GM18517 (cell line): ENCODE results near the gene NFASC.

Source experiments
- ATAC-seq: cut with Tn5 transposase; IDR thresholded peaks from one replicate; pipeline ENCODE4 v1.9.1; 2021; ENCODE audit warnings: mild to moderate bottlenecking, moderate library complexity; ENCODE audit not compliant: unreplicated experiment

The NFASC gene

DNA sequence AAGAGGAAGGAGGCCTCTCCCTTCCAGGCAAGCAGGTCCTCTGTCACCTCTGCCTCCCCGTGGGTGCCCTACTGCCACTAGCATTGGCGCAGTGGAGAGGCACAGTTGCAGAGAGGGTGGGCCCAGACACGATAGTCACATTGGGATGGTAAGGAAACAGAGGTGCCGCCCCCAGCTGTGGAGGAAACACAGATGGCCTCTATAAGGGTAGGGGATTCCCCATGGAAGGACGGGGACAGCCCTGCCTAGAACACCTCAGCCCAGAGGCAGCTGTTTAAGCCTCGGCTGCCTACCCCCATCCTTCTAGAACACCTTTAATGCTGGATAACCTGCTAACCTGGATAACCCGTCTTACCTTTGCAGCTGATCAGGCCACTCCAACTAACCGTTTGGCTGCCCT, 106.7 kb downstream of the NFASC start:
- no peak for ATAC-seq

DNA sequence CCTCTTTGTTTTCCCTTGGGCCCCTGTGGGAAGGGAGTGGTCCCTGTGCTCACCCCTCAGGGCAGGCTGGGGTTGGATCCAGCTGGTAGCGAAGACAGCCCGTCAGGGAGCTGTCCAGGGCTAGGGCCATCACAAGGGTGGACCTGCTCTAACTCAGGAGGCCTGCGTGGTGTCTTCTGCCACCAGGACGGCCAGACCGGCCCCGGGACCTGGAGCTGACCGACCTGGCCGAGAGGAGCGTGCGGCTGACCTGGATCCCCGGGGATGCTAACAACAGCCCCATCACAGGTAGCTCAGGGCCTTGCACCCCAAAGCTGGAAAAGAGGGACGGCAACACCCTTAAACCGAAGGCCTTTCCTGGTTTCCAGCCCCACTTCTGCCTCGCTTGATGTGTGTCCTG, 108.1 kb downstream of the NFASC start:
- no peak for ATAC-seq

DNA sequence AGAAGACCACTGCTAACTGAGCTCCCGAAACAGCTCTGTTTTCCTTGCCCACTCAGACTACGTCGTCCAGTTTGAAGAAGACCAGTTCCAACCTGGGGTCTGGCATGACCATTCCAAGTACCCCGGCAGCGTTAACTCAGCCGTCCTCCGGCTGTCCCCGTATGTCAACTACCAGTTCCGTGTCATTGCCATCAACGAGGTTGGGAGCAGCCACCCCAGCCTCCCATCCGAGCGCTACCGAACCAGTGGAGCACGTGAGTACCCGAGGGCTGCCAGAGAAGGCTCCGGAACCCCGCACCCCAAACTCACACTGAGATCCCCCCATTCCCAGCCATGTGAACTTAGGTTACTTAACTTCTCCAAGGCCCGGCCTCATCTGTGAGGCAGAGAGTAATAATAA, 108.6 kb downstream of the NFASC start:
- no peak for ATAC-seq

DNA sequence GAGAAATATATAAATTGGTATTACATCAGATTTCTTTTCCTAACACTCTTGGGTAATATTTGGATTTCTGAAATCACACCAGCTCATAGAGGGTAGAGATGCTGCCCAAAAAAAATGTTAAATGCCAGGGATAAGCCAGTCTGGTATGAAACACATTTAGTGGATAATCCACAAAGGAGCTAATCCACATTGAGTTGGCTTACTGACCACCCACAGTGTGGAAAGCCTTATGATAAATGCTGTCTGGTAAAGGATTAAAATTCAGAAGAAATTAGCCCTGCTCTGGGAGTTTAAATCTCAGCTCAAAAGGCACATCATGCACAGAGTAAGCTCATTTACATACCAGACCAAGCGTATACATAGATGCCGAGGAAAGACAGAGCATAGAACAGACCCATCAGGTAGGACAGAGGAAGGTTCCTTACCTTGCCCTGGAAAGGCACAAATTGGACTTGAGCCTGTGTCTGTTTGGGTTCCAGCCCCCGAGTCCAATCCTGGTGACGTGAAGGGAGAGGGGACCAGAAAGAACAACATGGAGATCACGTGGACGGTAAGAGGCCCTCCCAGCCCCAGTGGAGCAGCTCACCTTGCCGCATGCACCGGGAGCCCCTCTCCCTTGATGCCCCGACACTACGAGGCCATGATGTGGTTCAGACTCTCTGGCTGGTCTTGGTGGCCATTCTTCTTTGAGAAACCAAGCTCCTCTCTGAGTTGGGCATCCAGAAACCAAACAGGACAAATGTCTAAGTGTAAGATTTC, 109.4 kb downstream of the NFASC start:
- ATAC-seq: no peak

DNA sequence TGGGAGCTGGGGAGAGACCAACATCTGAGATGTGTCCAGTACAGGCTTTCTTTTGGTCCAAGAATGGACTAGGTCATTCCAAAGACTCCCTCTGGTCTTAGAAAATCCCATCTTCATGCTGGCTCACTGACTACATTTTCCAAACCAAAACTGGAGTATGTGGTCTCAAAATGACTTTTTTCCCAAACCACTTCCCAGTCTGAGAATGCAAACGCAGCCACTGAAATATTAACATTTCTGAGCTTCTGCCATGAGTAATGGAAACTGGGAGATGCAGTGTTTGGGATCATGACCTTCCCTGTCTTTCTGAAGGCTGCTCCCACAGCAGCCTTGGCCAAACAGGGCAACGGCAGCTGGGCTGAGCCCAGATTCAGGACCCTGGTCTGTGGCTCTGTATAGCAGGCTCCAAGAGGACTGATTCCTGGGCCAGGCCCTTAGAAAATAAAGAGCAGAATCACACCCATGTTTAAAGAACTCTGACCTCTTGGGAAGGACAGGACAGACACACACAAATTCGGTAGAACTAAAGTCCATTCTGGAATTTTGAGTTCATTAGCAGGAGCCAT, 110.3 kb downstream of the NFASC start:
- no peak for ATAC-seq

DNA sequence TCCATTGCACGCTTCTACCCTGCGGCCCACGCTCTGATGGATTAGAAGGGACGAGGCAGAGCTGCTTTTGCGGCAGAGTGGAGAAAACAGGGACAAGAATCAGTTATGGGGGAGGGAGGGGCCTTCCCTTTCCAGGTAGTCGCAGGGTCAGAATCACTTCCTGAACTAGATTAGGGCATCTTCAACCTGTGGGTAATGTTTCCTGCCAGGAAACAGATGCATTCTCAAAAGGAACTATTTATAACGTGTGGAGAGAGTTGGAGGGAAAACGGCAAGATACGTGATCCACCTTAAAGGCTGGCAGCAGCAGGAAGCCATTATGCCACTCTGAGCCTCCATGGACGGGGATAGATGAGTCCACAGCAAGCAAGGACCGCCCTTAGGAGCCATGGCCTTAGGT, 112.5 kb downstream of the NFASC start:
- ATAC-seq: no peak

DNA sequence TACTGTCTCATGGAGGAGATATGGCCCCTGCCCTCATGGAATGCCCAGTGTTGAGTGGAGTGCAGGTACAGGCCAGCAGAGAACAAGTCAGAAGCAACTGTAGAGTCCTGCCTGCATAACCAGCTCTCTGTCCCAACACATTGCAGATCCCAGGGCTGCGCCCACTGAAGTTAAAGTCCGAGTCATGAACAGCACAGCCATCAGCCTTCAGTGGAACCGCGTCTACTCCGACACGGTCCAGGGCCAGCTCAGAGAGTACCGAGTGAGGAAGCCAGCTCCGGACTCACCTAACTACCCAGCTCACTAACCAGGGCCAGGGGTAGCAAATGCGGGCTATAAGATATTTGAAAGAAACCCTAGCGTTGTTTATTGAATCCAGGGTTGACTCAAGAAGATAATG, 113.2 kb downstream of the NFASC start:
- ATAC-seq: no peak

DNA sequence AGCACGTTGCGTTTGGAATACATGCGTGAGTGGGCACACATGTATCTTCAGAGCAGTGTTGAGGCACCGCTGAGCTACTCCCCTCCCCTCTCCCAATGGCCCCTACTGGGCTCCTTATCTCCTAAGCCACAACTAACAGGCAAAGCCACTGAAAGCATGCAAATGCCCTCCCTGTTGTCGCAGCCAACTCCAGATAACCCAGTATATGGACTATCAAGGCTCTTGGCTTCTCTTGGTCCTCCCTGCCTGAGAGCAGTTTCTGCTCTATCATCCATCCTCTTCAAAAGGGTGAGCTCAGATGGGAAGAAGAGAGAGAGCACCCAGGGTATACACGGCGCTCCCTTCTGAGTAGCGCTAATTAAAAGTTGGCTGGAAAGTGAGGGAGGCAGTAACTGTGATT, 113.8 kb downstream of the NFASC start:
- ATAC-seq: no peak

DNA sequence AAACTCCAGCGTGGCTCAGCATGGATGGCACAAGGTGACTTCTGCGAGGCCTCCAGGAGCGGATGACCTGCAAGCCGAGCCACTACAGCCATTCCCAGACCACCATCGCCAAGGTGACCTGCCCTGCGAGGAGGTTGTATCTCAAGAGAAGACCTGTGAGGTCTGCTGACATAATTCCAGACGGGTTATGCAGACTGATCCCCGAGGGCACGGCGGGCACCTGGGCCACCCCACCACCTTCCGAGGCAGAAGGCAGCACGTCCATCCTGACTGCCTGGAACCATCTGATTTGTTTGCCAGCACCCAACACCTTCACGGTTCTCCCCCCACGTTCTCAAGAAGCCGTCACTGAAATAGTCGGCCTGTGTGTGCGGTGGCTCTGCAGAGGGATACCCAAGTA, 115.5 kb downstream of the NFASC start:
- ATAC-seq: no peak

DNA sequence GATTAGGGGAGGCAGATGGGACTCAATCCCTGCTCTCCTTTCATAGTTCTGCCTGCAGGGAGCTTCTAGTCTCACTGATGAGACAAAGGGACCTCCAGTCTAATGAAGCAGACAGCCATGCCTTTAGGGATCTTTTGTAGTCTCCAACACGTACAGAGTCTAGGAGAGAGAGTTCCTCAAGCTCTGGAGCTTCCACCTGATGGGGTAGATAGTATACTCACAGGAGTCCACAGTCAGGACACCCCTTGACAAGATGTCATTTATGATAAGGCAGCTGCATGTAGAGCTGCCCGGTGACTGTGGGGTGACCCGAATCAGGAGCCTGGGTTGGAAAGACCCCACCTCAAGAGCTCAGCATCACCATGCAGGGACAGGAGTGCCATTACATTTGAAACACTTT, 117.0 kb downstream of the NFASC start:
- no peak for ATAC-seq

DNA sequence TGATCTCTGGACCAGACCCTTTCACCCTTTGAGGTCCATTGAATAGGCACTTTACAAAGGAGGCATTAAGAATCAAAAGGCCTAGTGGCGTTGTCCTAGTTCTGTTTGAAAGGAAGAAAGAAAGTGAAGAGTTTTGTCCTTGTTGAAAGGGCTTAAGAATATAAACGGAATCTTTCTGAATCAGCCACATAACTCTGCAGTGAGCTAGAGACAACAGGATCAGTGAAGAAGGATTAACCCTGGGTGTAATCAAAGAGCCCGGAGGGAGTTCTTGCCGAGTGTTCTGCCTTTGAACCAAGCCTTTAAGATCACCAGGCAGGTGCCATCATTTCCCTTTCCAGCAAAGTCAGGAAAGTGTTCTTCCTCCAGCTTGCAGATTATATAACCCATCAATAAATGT, 117.5 kb downstream of the NFASC start:
- ATAC-seq: no peak

DNA sequence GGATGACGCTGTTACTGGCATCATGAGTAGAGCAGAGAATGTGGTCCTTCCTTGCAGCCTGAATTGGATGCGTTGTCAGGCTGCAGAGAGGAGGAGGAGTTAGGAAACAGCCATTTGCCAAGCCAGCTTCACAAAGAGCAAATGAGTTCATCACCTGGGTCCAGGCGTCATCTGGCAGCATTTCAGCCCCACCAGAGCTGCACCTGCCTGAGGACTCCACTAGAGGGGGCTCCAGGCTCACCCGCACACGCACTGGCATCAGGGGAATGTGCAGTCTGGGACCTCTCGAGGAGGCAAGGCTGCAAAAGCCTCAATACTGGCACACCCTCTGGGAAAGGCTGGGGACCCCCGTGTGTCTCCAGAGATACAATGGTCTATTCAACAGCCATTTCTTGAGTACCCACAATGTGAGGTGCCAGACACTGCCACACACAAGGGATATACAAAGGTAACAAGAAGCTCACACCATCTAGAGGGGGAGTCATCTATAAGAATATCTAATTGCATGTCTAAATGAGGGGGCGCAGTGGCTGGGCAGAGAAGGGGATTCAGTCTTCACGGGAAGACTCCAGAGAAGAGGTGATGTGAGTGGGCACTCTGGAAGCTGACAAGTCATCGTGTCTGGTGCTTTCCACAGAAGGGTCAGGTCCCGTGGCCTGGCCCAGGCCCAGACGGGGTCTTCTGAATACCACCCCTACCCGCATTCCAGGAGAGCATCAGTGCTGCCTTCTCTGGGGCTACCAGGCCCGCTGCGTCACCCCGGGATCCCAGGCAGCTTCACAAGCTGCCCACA, 118.8 kb downstream of the NFASC start:
- ATAC-seq: no peak

DNA sequence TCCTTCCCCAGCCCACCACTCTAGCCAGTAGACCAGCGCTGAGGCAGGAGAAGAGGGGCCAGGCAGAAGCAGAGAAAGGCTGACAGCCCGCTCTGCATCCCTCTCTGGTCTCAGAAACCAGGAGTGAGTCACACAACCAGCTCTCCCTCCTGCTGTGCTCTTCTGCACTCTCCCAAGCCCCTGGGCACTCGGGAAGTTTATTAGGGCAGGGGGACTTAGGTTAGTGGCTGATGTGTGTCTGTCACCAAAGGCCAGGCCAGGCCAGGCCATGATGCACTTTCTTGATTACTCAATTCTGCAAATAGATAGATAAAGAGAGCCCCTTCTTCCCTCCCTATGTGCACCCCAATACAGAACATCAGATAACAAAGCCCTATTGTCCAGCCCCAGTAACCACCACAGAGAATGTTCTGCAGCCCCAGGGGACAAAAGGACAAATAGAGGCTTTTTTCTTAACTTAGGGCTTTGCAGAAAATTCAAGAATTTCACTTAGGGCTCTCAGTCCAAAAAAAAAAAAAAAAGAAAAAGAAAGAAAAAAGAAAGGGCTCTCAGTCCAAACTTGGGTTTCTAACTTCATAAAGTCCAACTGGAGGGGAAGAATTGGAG, 119.5 kb downstream of the NFASC start:
- ATAC-seq: no peak

DNA sequence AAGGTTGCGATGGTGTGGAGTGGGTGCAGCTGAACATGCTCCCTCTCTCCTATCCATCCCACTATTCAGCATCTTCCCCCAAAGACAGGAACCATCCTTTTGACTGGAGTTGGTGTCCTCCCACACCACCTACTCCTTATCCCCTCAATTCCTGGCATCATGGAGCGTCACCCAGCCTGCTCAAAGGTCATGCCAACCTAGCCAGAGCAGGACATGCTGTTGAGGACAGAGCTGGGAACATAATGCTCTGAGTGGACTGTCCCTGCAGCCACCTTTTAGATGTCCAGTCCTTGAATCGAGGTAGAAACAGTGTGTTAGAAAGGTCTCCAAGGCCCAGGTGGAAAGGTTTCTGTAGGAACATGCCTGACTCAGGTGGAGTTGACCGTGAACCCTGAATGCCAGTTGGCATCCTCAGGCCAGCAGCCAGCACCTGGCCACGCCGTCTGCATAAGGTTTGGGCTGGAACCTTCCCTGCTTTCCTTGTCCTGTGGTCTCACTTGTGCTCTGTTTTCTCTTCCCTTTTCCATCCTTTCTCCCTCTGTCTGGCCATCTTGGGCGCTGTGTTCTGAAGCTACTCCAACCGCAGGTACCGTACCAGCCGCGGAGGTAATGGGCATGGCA, 120.2 kb downstream of the NFASC start:
- ATAC-seq: no peak

DNA sequence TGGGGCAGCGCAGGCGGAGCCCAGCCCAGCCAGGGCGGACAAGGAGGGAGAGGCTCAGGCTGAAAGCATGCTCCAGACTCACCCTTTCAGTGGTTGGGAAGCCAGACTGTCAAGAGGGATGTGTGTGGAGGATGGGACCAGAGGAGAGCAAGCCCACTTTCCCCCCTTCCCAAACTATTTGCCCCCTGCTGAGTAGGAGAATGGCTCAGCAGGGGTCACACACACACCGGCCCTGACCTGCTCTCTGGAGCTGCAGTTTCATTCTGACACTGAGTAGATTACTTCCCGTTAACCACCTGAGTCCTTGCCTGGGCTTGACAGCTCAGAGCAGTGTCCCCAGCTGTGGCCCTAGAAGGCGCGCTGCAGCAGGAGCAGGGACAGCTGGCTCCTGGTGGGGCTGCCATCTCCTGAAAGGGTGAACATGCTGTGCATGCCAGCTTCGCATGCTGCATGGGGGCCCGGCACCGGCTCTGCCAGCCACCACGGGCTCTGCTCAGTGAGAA, 120.7 kb downstream of the NFASC start:
- ATAC-seq: no peak

DNA sequence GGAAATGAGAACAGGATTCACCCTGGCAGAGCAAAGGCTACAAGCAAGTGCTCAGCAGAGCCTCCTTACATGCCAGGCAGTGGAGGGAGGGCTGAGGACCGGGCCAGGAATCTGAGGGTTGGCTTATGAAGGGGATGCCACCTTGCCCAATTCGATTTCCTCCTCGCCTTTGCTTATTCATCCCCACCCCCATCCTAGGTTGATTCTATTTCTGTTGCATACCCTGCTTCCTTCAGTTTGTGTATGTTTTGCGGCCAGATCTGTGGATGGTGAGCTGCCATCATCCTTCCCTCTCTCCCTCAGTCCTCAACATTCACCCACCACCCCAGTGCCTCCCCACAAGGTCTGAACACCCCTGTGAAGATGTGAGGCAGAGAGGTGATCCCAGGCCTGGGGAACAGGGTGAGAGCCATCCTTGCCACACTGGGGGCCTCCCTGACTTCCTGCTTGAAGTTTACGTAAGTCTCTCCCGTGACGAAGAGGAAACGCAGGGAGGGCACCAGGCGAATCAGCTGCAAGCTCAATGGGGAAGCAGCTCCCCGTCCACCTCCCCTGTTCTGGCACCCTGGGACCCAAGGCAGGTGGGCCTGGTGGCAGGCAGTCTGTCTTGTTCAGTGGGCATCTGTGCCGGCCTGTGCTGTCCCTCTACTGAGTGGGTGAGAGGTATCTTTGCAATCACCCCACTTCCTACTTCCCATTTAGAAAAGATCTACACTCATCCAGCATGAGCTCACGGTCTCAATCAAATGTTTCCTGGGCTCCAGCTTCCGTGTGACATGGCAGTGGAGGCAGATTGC, 121.7 kb downstream of the NFASC start:
- ATAC-seq: no peak

DNA sequence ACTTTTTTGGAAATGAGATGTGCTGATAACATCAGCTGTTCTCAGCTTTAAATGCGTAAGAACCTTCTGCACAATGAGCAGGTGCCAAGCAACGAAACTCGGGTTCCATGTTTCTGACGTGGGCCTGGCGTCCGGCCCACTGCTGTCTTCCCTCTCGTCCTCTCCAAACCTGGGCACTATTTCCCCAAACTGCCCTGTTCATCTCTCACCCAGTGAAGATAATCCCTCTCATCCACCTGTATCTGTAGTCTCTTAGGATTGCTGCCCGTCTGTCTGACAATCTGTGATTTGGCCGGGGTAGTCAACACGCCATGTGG, 122.3 kb downstream of the NFASC start:
- no peak for ATAC-seq

DNA sequence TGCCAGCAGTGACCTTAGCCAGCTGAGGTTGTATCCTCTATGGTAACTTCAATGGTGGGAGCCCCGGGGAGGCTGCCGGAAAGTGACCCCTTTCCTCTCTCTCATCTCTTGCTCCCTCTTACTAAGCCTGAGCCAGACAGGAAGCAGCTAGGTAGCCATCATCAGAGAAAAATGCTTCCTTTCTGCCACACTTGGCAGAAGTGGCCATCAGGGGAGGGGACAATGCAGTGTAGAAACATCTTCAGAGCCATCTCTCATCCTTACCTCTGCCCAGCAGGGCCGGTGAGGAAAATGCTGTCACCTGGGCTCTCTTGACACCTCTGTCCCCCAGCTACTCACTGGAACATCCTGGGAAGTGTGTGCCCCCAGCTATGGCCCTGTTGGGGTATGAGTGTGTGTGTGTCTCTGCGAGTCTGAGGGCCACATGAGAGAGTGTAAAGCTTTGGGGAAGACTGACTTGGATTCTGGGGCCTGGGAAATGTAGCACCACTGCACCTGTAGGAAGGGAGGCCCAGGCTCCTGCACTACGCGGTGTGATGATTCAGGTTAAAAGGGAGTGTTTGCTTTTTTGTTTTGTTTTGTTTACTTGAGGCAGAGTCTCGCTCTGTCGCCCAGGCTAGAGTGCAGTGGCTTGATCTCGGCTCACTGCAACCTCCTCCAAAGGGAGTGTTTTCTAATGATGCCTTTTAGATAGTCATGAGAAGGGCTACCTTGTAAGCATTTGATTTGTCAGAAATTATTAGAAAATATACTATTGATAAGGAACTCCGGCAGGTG, 123.6 kb downstream of the NFASC start:
- no peak for ATAC-seq

DNA sequence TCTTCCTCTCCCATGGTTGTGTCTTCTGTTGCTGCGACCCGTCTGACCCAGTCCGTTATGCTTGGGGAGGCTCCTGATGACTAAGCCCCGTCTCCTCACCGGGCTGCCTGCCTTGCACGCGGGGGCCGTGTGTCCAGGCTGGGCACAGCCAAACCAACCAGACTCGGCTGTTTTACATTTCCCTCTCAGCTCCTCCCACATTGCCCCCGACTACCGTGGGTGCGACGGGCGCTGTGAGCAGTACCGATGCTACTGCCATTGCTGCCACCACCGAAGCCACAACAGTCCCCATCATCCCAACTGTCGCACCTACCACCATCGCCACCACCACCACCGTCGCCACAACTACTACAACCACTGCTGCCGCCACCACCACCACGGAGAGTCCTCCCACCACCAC, 126.3 kb downstream of the NFASC start:
- no peak for ATAC-seq
